GM12878 (cell line): ENCODE results near the gene CCDC197. TPM values are rescaled to one million over a fixed set of nuclear protein-coding genes. Genes with fewer than 3 reads are reported as not detected.

Experiments
- ATAC-seq: fragments of 200-7000 bp; cut with Tn5 transposase; 3 replicates; pipeline ENCODE4 v1.9.1; 2020; ENCODE audit warnings: mild to moderate bottlenecking, moderate library complexity
- Bru-seq: library from RNA; stranded (reverse); fragments of 400-500 nt; gene quantifications from one replicate; lab custom pipeline; 2021; lab: Mats Ljungman, UMichigan
- BruChase-seq, 2 experiments: library from RNA; stranded (reverse); fragments of 400-500 nt; gene quantifications; one replicate each; lab custom pipeline; 2021; lab: Mats Ljungman, UMichigan
- BruUV-seq: library from RNA; stranded (reverse); fragments of 400-500 nt; replicated peaks from 2 replicates; lab custom pipeline; 2021; lab: Mats Ljungman, UMichigan
- CTCF ChIA-PET: fragments of 300-600 bp; sonication (Branson Sonifier 250); formaldehyde crosslinking; extraction: SDS; loops from one replicate; lab custom pipeline; 2021; ENCODE audit warnings: inconsistent platforms; lab: Yijun Ruan, JAX
- POLR2A ChIA-PET: fragments of 350-600 bp; formaldehyde crosslinking; extraction: SDS; loops from one replicate; lab custom pipeline; 2021; ENCODE audit warnings: inconsistent platforms; lab: Charles Lee
- RAD21 ChIA-PET: fragments of 300-600 bp; sonication (Branson Sonifier 250); formaldehyde crosslinking; loops from one replicate; lab custom pipeline; 2023; ENCODE audit warnings: antibody characterized with exemption; ENCODE audit not compliant: unreplicated experiment; lab: Charles Lee
- SMC1A ChIA-PET: fragments of 300-600 bp; sonication (Branson Sonifier 250); formaldehyde crosslinking; loops from one replicate; lab custom pipeline; 2023; ENCODE audit not compliant: unreplicated experiment, uncharacterized antibody; lab: Charles Lee
- DNase-seq: peaks from one replicate; pipeline ENCODE4 v3.0.0-alpha.2; 2011; ENCODE audit warnings: low read depth, low spot score
- FAIRE-seq: peaks from 3 replicates; lab custom pipeline; 2011; peaks lifted over from hg19 to GRCh38; lab: Jason Lieb, UNC
- H2AFZ ChIP-seq: 2 replicates; pipeline ENCODE4 v1.6.0; 2011; ENCODE audit warnings: low read depth, low read length, control low read depth; ENCODE audit not compliant: control insufficient read depth
- H3K27ac ChIP-seq: 2 replicates; pipeline ENCODE4 v1.5.1; 2011; ENCODE audit warnings: control low read depth; ENCODE audit not compliant: control insufficient read depth, insufficient read depth
- H3K27me3 ChIP-seq, 2 experiments: replicated peaks in 1 of 2; 2 replicates each; pipeline versions ENCODE4 v1.6.0 to v1.6.1; 2011; ENCODE audit warnings: low read length in 1 of 2; ENCODE audit not compliant: control insufficient read depth in 2 of 2, insufficient read depth in 2 of 2
- H3K36me3 ChIP-seq, 2 experiments: 2 replicates each; pipeline ENCODE4 v1.5.1; 2011; ENCODE audit warnings: low read length in 1 of 2; ENCODE audit not compliant: control insufficient read depth in 2 of 2, insufficient read depth in 2 of 2
- H3K4me1 ChIP-seq: 2 replicates; pipeline ENCODE4 v1.6.1; 2011; ENCODE audit warnings: mild to moderate bottlenecking, low read length, moderate library complexity, mixed read lengths; ENCODE audit not compliant: control insufficient read depth, insufficient read depth
- H3K4me2 ChIP-seq: 2 replicates; pipeline ENCODE4 v1.6.0; 2011; ENCODE audit warnings: control low read depth; ENCODE audit not compliant: control insufficient read depth, insufficient read depth
- H3K4me3 ChIP-seq: fragments of 200-600 bp; sonication (generic); 2 replicates; pipeline ENCODE4 v1.5.1; 2016
- H3K79me2 ChIP-seq: 2 replicates; pipeline ENCODE4 v1.6.0; 2011; ENCODE audit warnings: low read length; ENCODE audit not compliant: control insufficient read depth, insufficient read depth
- H3K9ac ChIP-seq: 2 replicates; pipeline ENCODE4 v1.8.0; 2011; ENCODE audit warnings: low read length, control low read depth, mixed read lengths; ENCODE audit not compliant: control insufficient read depth, insufficient read depth
- H3K9me3 ChIP-seq: replicated peaks from 3 replicates; pipeline ENCODE4 v1.5.1; 2011; ENCODE audit warnings: mild to moderate bottlenecking, low read length; ENCODE audit not compliant: control insufficient read depth, insufficient read depth
- H4K20me1 ChIP-seq: 2 replicates; pipeline ENCODE4 v1.6.0; 2011; ENCODE audit not compliant: control insufficient read depth, insufficient read depth
- HDAC2 ChIP-seq: fragments of 200-600 bp; sonication (generic); IDR thresholded peaks from 2 replicates; pipeline ENCODE4 v1.6.1; 2017
- ZZZ3 ChIP-seq: IDR thresholded peaks from 2 replicates; pipeline ENCODE4 v1.6.1; 2011; ENCODE audit warnings: low read depth; ENCODE audit not compliant: control insufficient read depth, insufficient read length
- WGBS: methylation state at CpG from one replicate; pipeline ENCODE4 v1.1.6; 2016; ENCODE audit warnings: low lambda C conversion rate; ENCODE audit not compliant: insufficient replicate concordance, insufficient coverage; ENCODE audit errors: missing lambda C conversion rate; 5-methylcytosine and 5-hydroxymethylcytosine counted together
- in situ Hi-C: fragments of 300-500 bp; cut with MboI; formaldehyde crosslinking; loops from 9 replicates; pipeline ENCODE4 v1.14.3; 2018; ENCODE audit warnings: mixed read lengths
- intact Hi-C: fragments of 100-400 bp; cut with micrococcal nuclease; formaldehyde crosslinking; loops from one replicate; pipeline ENCODE4 v1.14.2; 2022; ENCODE audit not compliant: unreplicated experiment
- long read RNA-seq, 2 experiments: library from polyadenylated mRNA; unstranded; transcript quantifications; one replicate each; pipeline ENCODE4 v2.0.0, GENCODE V29; 2019 to 2020
- polyA minus RNA-seq, 3 experiments: library from RNA; depleted of rRNA, polyadenylated mRNA; stranded (reverse); fragments of >200 nt; gene quantifications; 2 replicates each; pipeline ENCODE4 v1.2.3, GENCODE V29; 2011
- polyA plus RNA-seq, 11 experiments: library from polyadenylated mRNA; depleted of rRNA in 4 of 11; unstranded in 6 of 11; stranded (reverse) in 5 of 11; fragments of >200 nt; fragmentation: Nextera tagmentation in 4 of 11; fragmentation: Illumina TruSeq in 1 of 11; extraction: Ambion mirVana in 4 of 11; extraction: Trizol in 1 of 11; gene quantifications; 1 replicate in 1 of 11; 2 replicates in 10 of 11; pipeline versions ENCODE4 v1.2.1 to v1.2.3, GENCODE V29; 2011 to 2016; ENCODE audit warnings: inconsistent platforms in 2 of 11, missing spikeins in 2 of 11, low read depth in 1 of 11
- total RNA-seq, 4 experiments: library from RNA; depleted of rRNA in 3 of 4; stranded (reverse); fragments of >200 nt in 3 of 4; fragmentation: Illumina TruSeq in 1 of 4; extraction: Trizol in 1 of 4; gene quantifications; 2 replicates each; pipeline versions ENCODE4 v1.2.1 to v1.2.3, GENCODE V29; 2013 to 2021

Gene CCDC197
- 1.2 TPM in 2 replicates for total RNA-seq (2013; cell fraction: nucleolus; rRNA removed)
- total RNA-seq (2014; rRNA removed) (not detected in 2 replicates), total RNA-seq (2014; rRNA removed; fragmentation: Illumina TruSeq; extraction: Trizol) (not detected in 2 replicates), total RNA-seq (2021) (not detected in 2 replicates), polyA plus RNA-seq (2011; rRNA removed) (0.12 and 0.16 TPM in 2 replicates), polyA plus RNA-seq (2014; fragmentation: Illumina TruSeq; extraction: Trizol) (not detected in 2 replicates), polyA plus RNA-seq (2014; fragmentation: Nextera tagmentation; extraction: Ambion mirVana) (not detected), polyA plus RNA-seq (2014; rRNA removed) (not detected in 2 replicates), polyA plus RNA-seq (2016; fragmentation: Nextera tagmentation; extraction: Ambion mirVana) (not detected), polyA minus RNA-seq (2011; rRNA and poly(A)+ RNA removed) (0.21 TPM in 1 of 2 replicates, not detected in the other), Bru-seq, nascent RNA (percentile 40 among the genes with signal in this experiment), BruChase-seq, experiment 1, labeled RNA remaining after a 6-hour chase (percentile 33 among the genes with signal in this experiment), BruChase-seq, experiment 2, labeled RNA remaining after a 2-hour chase (percentile 31 among the genes with signal in this experiment)
- polyA plus RNA-seq (2011; ENCODE audit: low read depth), result not detected
- 0.04 TPM in 1 of 2 replicates, not detected in the other for polyA plus RNA-seq (2011; cell fraction: cytosol; rRNA removed)
- 0.28 and 0.56 TPM in 2 replicates for polyA plus RNA-seq (2011; cell fraction: nucleus; rRNA removed)
- polyA plus RNA-seq (2012), result 0.17 TPM in 1 of 2 replicates, not detected in the other
- polyA minus RNA-seq (2011; cell fraction: cytosol; rRNA and poly(A)+ RNA removed), result not detected in 2 replicates
- 0.24 TPM in 1 of 2 replicates, not detected in the other for polyA minus RNA-seq (2011; cell fraction: nucleus; rRNA and poly(A)+ RNA removed)
- long read RNA-seq, experiment 1, result 0 reads
- long read RNA-seq, experiment 2, partial matches to known transcripts, result 0 of 1 reads
- long read RNA-seq, experiment 2, other reads (novel, unspliced or antisense), result 1 of 1 reads

DNA sequence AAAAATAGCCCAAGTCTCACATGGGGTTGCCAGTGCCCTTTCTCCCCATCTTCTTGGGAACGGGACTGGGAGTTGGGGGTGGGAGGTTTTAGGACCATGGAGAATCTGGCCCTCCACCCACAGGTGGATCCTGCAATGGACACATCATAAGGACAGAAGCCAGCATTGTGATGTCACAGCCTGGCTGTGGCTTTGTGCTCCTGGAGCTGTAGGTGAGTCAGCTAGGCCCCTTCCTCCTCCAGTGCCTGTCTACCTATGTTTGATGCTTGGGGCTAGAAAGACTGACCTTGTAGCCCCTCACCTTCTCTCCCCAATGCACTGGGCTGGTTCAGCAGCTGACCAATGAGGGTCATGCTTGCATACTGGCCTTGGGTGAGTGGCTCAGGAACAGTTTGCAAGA lies at the start of gene CCDC197:
Gene CCDC197, plus strand, starts transcription at position 220 of the 400 bp plus-strand sequence. CDS start 831 bp downstream, outside the sequence.
- H3K4me2 ChIP-seq, result no peak within 1 kb of the TSS
- H4K20me1 ChIP-seq, result no peaks in the 10 kb centered on the region
- ChIA-PET SMC1A (interaction anchor here (0.6 to 7.3 kb wide), 9 partner anchors 11 to 59 kb away, joined by 3 to 180 read pairs (median 6); partner anchors contain the start of gene ASB2), RAD21 (interaction anchor here (1.3 to 9.3 kb wide), 6 partner anchors 13 to 57 kb away, joined by 3 to 344 read pairs (median 5); partner anchors contain the start of gene ASB2), CTCF (interaction anchor here (0.6 to 16.9 kb wide), 6 partner anchors 12 to 135 kb away, joined by 3 to 541 read pairs (median 31); partner anchors contain the start of genes ASB2 and IFI27), POLR2A (interaction anchor here (0.6 to 2.2 kb wide), 5 partner anchors 15 to 183 kb away, joined by 3 to 9 read pairs (median 4); no protein-coding TSS in a partner anchor)
- H3K27ac ChIP-seq, result no peak within 1 kb of the TSS
- H3K79me2 ChIP-seq, result no peaks in the 10 kb centered on the region
- WGBS, result 0% methylated on average over 1 of the region's 1 CpG
- H3K9me3 ChIP-seq, result no peaks in the 10 kb centered on the region
- BruUV-seq, result no TSS peak
- H3K36me3 ChIP-seq, result no peaks in the 10 kb centered on the region
- ATAC-seq, result no peak
- H2AFZ ChIP-seq, result no peak within 1 kb of the TSS
- intact Hi-C loops (no loop called here), in situ Hi-C loops (no loop called here)
- no peak within 1 kb of the TSS for H3K9ac ChIP-seq
- no peak for DNase-seq
- FAIRE-seq, result no peak
- H3K4me1 ChIP-seq, result peaks cover 26% of the 10 kb centered on the region
- H3K4me3 ChIP-seq, result no peak within 1 kb of the TSS
- TF ChIP-seq HDAC2 (no peak), ZZZ3 (no peak)
- no peaks in the 10 kb centered on the region for H3K27me3 ChIP-seq
